Epidermal melanocyte (primary cell): ENCODE results near the gene CTXND1.
A peak's percentile ranks its signal among the peaks of the same experiment; 100 is the strongest.
"Not testable (repeated sequence)": the region's sequence is repeated elsewhere in the genome, so short reads cannot be mapped to it uniquely, and the experiment has no call there.

Experiments used
- DNase-seq: peaks from one replicate; pipeline ENCODE4 v3.0.0; 2011; ENCODE audit warnings: low spot score; ENCODE audit not compliant: insufficient read length

CTXND1 gene

DNA sequence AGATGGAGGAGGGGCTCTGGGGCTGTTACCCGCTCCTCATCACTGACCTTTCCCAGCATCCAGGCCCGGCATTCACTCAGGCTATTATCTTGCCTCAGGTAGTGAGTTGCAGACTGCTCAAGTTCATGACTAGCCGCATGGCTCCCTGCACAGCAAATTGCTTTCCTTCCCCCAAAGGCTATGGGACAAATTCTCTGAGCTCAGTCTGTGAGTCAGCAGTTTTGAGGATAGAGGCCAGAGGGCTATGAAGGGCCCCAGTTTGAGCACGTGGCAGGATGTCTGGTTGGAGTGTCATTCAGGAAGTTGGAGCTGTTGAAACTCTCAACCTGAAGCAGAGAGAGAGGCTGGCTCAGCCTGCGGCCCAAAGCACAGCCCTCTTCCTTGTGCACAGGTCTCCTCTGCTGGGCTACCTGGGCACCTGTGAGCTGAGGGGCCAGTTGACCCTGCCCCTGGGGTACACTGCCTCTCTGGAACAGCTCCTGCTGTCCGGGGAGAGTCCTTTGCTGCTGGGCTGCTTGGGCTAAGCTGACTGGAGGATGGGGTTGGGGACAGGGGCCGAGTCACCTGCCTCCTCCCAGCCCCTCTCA, 91.3 kb downstream of the CTXND1 start:
- peak; percentile 63 for DNase-seq

DNA sequence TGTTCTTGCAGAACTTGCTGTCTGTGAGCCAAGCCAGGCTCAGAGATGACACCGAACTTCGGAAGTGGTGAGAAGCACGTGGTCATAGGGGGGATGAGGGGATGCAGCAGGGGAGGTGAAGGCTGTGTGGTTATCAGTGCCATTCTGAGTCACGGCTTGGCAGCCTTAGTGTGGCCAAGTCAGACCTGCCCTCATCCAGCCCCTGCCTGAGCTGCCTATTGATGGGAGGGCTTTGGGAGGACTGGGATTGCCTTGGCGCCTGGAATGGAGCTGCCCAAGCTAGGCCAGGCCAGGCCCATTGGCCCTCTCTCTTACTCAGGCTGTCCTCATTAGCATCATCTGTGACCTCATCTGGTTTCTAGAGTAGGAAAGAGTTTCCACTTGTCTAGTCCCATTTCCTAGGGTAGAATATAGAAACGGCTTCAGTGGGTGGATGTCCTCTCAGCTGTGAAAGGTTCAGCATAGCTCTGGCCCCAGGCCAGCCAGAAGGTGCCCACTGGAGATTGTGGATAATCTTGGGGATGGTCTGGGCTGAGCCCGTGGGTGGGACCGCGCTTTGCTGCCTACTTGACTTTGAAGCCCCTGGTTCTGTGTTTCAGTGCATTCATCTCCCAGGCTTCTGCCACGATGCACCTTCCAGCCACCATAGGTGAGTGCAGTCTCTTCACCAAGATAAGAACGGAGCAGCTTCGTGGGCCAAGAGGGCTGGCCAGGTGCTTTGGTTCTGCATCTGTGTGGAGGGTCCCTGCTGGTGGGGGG, 92.0 kb downstream of the CTXND1 start:
- no peak for DNase-seq

DNA sequence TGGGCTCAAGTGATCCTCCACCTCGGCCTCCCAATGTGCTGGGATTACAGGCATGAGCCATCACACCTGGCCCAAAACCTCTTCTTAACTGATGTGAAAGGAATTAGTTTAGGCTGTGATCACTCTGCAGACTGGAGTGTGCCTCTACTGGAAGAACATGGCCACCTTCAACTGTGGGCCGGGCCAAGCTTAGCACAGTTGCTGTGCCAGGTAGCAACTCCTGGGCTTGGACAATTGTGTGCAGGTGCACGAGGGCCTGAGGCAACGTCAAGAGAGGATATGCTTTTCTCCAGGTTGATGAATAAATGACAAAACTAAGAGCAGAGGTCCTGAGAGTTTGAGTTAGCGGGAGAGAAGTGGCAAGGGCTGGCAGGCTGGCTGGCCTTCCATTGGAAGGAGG, 92.7 kb downstream of the CTXND1 start:
- DNase-seq, result no peak

DNA sequence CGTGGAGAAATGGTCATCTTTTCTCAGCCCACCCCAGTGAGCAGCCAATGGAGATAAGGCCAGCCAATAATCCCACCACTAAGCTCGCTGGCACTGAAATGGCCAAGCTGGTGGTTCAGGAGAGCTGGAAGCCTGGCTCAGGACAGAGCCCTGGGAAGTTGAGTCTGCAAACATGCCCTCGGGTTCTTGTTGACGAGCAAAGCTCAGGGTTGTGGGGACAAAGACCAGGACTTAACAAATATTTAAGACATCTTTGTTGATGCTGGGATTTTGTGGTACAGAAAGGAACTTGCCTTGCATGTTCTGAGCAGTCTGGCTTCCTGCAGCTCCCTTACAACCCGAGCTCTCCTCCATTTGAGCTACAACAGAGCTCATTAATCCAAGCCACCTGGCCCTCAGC, 94.8 kb downstream of the CTXND1 start:
- DNase-seq, result no peak

DNA sequence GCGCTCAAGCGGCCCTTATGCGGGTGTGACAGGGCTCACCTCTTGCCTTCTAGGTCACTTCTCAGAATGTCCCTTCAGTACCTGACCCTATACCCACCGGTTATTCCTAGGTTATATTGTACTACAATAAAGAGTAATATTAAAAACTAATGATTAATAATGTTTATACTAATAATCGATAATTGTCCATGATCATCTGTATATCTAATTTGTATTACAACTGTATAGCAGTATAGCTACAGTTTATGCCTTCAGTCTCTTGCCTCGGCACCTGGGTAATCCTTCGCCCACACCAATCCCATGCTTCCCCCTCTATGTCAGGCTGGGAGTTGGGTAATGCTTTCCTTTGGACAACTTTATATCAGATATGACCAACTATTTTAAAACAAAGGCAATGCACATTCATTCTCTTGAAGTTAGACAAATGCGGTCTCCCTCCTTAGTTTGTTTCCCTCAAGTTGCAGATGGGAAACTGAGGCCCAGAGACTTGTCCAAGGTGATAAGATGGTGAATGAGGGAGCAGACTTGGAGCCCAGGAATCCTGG, 95.8 kb downstream of the CTXND1 start:
- no peak for DNase-seq

DNA sequence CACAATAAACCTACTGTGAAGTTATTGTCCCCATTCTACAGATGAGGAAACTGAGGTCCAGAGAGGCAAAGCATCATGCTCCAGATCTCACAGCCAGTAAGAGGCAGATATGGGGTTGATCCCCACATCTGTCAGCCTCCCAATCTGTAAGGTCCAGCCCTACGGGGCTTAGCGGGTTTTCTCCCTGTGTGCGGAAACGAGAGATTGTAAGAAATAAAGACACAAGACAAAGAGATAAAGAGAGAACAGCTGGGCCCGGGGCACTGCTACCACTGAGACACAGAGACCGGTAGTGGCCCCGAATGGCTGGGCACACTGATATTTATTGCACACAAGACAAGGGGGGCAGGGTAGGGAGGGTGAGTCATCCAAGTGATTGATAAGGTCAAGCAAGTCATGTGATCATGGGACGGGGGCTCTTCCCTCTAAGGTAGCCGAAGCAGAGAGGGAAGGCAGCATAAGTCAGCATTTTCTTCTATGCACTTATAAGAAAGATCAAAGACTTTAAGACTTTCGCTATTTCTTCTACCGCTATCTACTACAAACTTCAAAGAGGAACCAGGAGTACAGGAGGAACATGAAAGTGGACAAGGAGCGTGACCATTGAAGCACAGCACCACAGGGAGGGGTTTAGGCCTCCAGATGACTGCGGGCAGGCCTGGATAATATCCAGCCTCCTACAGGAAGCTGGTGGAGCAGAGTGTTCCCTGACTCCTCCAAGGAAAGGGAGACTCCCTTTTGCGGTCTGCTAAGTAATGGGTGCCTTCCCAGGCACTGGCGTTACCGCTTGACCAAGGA, 96.4 kb downstream of the CTXND1 start:
- DNase-seq, result not testable (repeated sequence)

DNA sequence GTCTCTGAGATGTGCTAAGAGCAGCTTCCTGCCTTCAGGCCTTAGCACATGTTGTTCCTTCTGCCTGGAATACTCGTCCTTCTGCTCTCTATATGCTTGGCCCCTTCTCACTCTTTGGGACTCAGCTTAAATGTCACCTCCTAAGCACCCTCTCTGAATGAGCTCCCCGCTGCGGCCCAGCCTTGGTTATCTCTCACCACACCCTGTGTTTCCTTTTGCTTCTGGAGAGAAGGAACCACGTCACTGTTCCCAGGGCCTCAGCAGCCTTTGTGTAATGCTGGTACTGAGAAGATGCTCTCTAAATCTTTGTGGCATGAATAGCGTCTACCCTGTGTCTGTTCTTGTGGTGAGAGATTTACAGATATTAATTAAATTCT, 97.0 kb downstream of the CTXND1 start:
- no peak for DNase-seq

DNA sequence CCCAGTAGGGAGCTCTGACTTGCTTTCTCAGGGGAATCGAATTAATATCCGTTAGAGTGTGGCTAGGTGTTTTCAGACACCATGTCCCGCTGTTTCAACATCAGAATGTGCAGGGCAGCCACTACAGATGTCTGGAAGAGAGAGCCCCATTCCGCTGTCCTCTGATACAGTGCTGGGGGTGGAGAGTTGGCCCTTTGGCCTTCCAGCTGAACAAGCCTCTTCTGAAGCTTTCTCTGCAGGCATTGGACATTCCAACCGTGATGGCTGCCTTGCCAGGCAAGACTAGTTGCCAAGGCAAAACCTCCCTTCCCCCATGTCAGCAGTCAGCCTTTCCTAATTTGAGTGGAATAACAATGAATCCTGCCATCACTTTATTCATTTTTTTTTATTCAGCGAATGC, 97.7 kb downstream of the CTXND1 start:
- no peak for DNase-seq

DNA sequence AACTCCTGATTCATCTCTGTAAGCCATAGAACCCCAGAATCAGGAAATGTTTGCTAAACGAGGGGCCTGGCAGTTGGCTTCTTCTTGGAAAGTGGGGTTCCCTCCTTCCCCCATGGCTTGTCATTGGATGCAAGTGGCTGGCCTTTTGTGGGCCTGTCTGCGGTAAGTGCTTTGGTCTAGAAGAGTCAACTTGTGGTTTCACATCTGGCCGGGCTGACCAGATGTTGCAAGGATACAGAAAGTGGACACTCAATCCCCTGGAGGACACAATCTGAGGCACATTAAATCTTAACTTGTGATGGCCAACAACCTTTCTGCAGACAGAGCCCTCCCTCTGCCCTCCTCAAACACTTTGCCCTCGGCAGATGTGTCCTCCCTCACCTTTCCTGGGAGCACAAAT, 98.1 kb downstream of the CTXND1 start:
- DNase-seq, result no peak

DNA sequence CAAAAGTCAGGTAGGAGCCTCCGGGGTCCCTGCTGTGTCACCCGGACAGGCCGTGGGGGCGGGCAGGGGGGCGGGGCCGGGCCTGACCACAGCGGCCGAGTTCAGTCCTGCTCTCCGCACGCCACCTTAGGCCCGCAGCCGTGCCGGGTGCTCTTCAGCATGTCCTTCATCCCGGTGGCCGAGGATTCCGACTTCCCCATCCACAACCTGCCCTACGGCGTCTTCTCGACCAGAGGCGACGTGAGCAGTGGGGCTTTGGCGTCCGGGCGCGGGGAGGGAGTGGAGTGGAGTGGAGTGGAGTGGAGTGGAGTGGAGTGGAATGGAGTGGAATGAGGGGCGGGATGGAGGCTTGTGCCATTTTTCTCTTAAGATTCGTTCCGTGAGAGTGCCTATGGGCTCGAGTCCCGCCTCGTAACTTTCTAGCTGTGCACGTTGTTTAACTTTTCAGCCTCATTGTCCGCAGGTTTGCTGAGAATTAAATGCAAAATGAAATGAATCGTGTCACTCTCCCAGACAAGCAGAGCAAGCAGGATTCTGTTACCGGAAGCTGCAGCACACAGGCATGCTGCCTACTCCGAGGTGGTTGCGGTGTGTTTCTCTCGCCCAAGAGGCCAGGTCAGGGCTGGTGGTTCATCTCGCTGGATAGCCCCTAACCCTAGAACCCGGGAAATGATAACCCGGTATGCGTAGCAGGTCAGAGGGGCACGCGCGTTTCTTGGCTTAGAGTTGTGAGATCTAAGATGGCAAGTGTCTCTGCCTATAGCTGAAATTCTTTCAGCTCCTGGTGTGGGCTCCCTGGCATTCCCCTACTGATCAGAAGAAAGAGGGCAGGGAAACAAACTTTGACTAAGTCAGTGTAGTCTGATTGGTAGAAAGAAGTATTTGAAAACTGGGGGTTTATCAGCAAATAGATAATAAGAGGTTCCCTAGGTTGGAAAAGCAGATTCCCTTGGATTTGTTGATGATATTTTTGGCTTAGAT, 98.8 kb downstream of the CTXND1 start, which contains the start of gene FAH:
FAH (plus strand) TSS at position 104 of the 981 bp plus-strand sequence; CDS start at position 160, 56 bp downstream.
- DNase-seq, result no peak

DNA sequence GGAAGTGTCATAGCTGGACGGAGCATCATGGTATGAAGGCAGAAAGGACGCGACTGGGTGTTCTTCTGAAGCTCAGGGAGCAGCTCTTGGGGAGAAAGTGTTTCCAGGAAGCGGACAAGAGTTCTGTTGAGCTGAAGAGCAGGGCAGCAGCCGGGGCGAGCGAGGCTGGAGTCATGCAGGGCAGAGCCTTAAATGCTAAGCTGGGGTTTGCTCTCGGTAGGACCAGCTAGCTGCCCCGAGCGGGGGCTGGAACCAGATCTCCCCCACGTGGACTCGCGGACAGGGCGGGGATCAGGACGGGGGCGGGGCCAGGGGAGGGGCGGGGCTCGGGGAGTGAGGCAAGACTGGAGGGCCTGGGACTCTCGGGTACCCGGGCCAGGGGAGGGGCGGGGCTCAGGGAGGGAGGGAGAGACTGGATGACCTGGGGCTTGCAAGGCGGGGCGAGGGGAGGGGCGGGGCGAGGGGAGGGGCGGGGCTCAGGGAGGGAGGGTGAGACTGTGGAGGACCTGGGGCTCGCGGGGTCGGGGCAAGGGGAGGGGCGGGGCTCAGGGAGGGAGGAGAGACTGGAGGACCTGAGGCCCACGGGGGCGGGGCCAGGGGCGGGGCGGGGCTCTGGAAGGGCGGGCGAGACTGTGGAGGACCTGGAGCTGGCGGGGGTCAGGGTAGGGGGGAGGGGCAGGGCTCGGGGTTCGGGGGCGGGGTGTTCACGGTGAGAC, 99.7 kb downstream of the CTXND1 start:
- DNase-seq, result peak; percentile 87

DNA sequence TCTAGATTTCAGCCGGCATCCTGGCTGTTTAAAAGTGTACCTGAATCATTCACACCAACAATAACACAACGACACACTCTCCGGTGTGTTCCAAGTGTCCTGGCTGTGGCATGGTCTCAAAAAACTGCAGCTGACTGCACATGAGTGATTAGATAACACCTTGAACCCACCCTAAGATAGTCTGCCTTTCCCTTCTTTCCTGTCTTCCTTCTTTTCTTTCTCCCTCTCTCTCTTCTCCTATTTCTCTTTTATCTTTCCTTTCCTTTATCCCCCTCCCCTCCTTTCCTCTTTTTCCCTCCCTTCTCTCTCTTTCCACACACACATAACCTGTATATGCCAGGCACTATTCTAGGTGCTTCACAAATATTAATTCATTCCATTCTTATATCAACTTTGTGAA, 100.4 kb downstream of the CTXND1 start:
- DNase-seq, result no peak

DNA sequence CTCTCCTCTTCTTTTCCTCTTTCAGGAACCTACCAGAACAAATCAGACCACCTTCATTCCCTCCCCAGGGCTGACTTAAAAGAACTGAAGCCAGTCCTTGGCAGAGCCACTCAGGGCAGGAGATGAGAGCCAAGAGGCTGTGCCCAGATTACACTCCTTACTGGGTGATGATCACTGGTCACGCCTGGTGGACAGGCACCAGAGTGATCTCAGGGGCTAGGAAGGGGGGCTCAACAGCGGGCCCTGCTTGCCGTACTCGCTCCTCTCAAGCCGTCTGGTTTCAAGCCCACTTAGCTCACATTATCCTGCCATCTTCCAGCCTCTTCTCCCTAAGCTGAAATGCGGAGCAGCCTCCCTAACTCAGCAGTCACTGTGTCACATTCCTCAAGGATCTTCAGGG, 100.9 kb downstream of the CTXND1 start:
- no peak for DNase-seq
